ENCODE results near the gene TUBB2A. TPM values are rescaled to one million over a fixed set of nuclear protein-coding genes. Genes with fewer than 3 reads are reported as not detected.

The TUBB2A gene
- polyA plus RNA-seq, 3 donors = 32.2 to 267 (median 39.8) TPM

- WGBS, 3 donors = 42 to 92% (median 89%) methylated on average over 8 of the region's 8 CpGs
- no peak overlapping the region for H3K27ac ChIP-seq (ENCODE audit: low read depth, low read length)
Observed at GRCh38 chr6:3136292-3137011, 20.9 kb downstream of the TUBB2A start.

GRCh38 chr6:3135668-3136291 is 21.6 kb downstream of the TUBB2A start:
- no peak overlapping the region for H3K27ac ChIP-seq (ENCODE audit: low read depth, low read length)
- 37 to 94% (median 90%) methylated on average over 13 of the region's 13 CpGs for WGBS, 3 donors

- no peak overlapping the region for H3K27ac ChIP-seq (ENCODE audit: low read depth, low read length)
- 86 to 94% (median 92%) methylated on average over 9 of the region's 9 CpGs for WGBS, 3 donors
Observed at GRCh38 chr6:3133515-3133914, 23.8 kb downstream of the TUBB2A start.

GRCh38 chr6:3131695-3132094 is 25.6 kb downstream of the TUBB2A start:
- WGBS, 3 donors = 88 to 93% (median 90%) methylated on average over 13 to 15 of the region's 15 CpGs
- H3K27ac ChIP-seq (ENCODE audit: low read depth, low read length) = no peak overlapping the region

- WGBS, 3 donors = 70 to 91% (median 89%) methylated on average over 15 of the region's 15 CpGs
- H3K27ac ChIP-seq (ENCODE audit: low read depth, low read length) = no peak overlapping the region
Observed at GRCh38 chr6:3128356-3129108, 28.8 kb downstream of the TUBB2A start.

- H3K27ac ChIP-seq (ENCODE audit: low read depth, low read length) = no peak overlapping the region
- WGBS, 3 donors = 36 to 47% (median 41%) methylated on average over 2 of the region's 2 CpGs
Observed at GRCh38 chr6:3125815-3126214, 31.5 kb downstream of the TUBB2A start.

- WGBS, 3 donors = 75 to 87% (median 86%) methylated on average over 8 of the region's 8 CpGs
- H3K27ac ChIP-seq (ENCODE audit: low read depth, low read length) = no peak overlapping the region
Observed at GRCh38 chr6:3124667-3125066, 32.7 kb downstream of the TUBB2A start.

- no peak overlapping the region for H3K27ac ChIP-seq (ENCODE audit: low read depth, low read length)
- whole genome bisulfite sequencing, 3 donors = 91 to 93% (median 92%) methylated on average over 9 of the region's 9 CpGs
Observed at GRCh38 chr6:3122823-3123182, 34.5 kb downstream of the TUBB2A start.

GRCh38 chr6:3120765-3121089 is 36.6 kb downstream of the TUBB2A start:
- no peak overlapping the region for H3K27ac ChIP-seq (ENCODE audit: low read depth, low read length)
- WGBS, 3 donors = 68 to 93% (median 85%) methylated on average over 5 of the region's 5 CpGs

- 20 to 24% (median 23%) methylated on average over 19 of the region's 19 CpGs for WGBS, 3 donors
Observed at GRCh38 chr6:3119040-3119723, 38.2 kb downstream of the TUBB2A start.

GRCh38 chr6:3118353-3119039 is 38.8 kb downstream of the TUBB2A start, which contains the start of gene BPHL:
Gene BPHL (plus strand): TSS chr6:3118711. CDS start chr6:3118741, 30 bp downstream.
- H3K27ac ChIP-seq (ENCODE audit: low read depth, low read length) = no peak within 1 kb of the TSS
- 0% methylated on average over 75 to 89 of the region's 89 CpGs for WGBS, 3 donors

More at GRCh38 chr6:3119040-3119723, 38.2 kb downstream of the TUBB2A start:
- no peak overlapping the region for H3K27ac ChIP-seq (ENCODE audit: low read depth, low read length)

- H3K27ac ChIP-seq (ENCODE audit: low read depth, low read length) = no peak overlapping the region
- WGBS, 3 donors = 12 to 16% (median 15%) methylated on average over 8 of the region's 8 CpGs
Observed at GRCh38 chr6:3117912-3118352, 39.4 kb downstream of the TUBB2A start.

GRCh38 chr6:3114377-3114776 is 43.0 kb downstream of the TUBB2A start:
- WGBS, 3 donors = 89 to 94% (median 93%) methylated on average over 6 of the region's 6 CpGs
- H3K27ac ChIP-seq (ENCODE audit: low read depth, low read length) = no peak overlapping the region

- H3K27ac ChIP-seq (ENCODE audit: low read depth, low read length) = no peak overlapping the region
- 91 to 95% (median 92%) methylated on average over 3 of the region's 3 CpGs for WGBS, 3 donors
Observed at GRCh38 chr6:3109761-3110160, 47.6 kb downstream of the TUBB2A start.

- H3K27ac ChIP-seq (ENCODE audit: low read depth, low read length) = no peak overlapping the region
- 66 to 84% (median 78%) methylated on average over 10 of the region's 10 CpGs for WGBS, 3 donors
Observed at GRCh38 chr6:3108746-3109414, 48.5 kb downstream of the TUBB2A start.

Data from adipose tissue (tissue), 3 donors.